ES-I3 (cell line): ENCODE results near the gene CADPS2.
"Not testable (repeated sequence)": the region's sequence is repeated elsewhere in the genome, so short reads cannot be mapped to it uniquely, and the experiment has no call there.

Source experiments
- H3K36me3 ChIP-seq: 2 replicates; pipeline ENCODE4 v1.6.1; 2013; ENCODE audit warnings: mild to moderate bottlenecking, low read length, control low read depth, moderate library complexity; ENCODE audit not compliant: insufficient read depth
- H3K4me1 ChIP-seq: 2 replicates; pipeline ENCODE4 v1.6.1; 2013; ENCODE audit warnings: mild to moderate bottlenecking, control low read depth, low read length; ENCODE audit not compliant: insufficient read depth
- H3K9ac ChIP-seq: 2 replicates; pipeline ENCODE4 v1.6.1; 2013; ENCODE audit warnings: low read depth, mild to moderate bottlenecking, low read length, moderate library complexity
- H3K9me3 ChIP-seq: 2 replicates; pipeline ENCODE4 v1.6.1; 2013; ENCODE audit warnings: mild to moderate bottlenecking, low read length, moderate library complexity; ENCODE audit not compliant: control insufficient read depth, insufficient read depth

CADPS2 gene

DNA sequence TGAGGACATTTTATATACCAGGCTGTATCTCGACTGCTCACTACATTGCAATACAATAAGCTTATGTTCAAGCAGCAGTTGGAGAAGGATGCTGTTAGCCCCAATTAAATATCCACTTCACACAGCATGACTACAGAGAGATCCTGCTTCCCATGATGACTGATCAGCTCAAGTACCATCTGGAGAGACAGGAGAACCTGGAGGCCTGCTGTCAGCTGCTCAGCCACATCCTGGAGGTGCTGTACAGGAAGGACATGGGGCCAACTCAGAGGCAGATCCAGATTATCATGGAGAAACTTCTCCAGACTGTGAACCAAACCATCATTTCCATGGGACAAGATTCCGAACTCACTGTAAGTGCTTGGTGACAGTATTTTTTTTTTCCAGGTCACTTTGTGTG lies 209.8 kb downstream of the CADPS2 start:
- no peaks in the 10 kb centered on the region for H3K36me3 ChIP-seq
- H3K9ac ChIP-seq = no peak overlapping the region
- H3K9me3 ChIP-seq = no peaks in the 10 kb centered on the region
- H3K4me1 ChIP-seq = peaks cover 19% of the 10 kb centered on the region; the same call in 1 of the 2 replicates

DNA sequence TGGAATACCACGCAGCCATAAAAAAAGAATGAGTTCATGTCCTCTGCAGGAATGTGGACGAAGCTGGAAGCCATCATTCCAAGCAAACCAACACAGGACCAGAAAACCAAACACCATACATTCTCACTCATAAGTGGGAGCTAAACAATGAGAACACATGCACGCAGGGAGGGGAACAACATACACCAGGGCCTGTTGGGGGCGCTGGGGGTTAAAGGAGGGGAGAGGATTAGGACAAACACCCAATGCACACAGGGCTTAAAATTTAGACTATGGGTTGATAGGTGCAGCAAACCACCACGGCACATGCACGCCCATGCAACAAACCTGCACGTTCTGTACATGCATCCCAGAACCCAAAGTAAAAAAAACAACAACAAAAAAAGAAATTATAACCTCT lies 210.6 kb downstream of the CADPS2 start:
- no peaks in the 10 kb centered on the region for H3K9me3 ChIP-seq
- peaks cover 24% of the 10 kb centered on the region; the same call in 1 of the 2 replicates for H3K4me1 ChIP-seq
- no peaks in the 10 kb centered on the region for H3K36me3 ChIP-seq
- H3K9ac ChIP-seq = no peak overlapping the region

DNA sequence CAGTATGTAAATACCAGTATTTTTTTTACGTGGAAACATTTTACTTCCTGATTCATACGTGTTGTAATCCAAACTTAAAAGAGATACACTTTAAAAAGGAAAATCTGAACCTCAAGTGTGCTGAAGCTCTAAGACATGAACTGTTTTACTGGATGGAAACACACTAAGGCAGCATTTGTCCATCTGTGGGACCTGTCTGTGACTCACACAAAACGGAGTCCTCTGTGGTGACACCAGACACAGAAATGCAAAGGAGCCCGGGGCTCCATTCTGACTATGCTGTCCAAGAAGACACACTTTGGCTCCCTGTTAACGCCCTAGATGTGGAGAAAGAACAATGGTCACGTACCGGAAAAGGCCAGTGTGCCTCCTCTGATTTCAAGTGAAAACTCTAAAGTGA lies 211.2 kb downstream of the CADPS2 start:
- H3K9me3 ChIP-seq = no peaks in the 10 kb centered on the region
- H3K4me1 ChIP-seq = peaks cover 22% of the 10 kb centered on the region; the same call in 1 of the 2 replicates
- no peaks in the 10 kb centered on the region for H3K36me3 ChIP-seq
- no peak overlapping the region for H3K9ac ChIP-seq

DNA sequence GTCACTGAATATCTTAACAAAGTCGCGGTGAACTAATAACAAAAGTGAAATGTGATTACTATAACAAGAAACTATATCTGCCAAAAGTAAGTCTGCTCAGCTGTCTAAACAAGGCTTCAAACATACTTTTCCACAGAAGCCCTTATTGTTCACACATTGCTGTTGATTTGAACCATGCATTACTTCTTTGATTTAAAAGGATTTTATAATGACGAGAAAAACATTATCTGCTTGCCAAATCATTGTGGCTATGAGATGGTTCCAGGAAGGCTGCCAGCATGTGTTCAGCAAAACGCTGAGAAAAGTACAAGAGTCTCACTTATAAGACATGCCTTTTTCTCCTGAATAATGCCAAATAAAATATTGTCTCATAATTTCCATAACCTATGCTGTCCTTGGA lies 211.8 kb downstream of the CADPS2 start:
- Histone ChIP-seq H3K4me1 (peaks cover 17% of the 10 kb centered on the region; the same call in 1 of the 2 replicates), H3K36me3 (no peaks in the 10 kb centered on the region), H3K9me3 (no peaks in the 10 kb centered on the region), H3K9ac (no peak overlapping the region)

DNA sequence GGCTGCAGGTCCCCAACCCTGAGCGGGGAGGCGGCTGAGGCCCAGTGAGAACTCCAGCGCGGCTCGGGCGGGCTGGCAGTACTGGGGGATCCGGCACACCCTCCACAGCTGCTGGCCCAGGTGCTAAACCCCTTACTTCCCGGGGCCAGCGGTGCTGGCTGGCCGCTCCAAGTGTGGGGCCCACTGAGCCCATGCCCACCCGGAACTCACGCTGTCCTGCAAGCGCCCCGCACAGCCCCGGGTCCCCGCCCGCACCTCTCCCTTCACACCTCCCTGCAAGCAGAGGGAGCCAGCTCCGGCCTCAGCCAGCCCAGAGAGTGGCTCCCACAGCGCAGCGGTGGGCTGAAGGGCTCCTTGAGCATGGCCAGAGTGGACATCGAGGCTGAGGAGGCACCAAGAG lies 212.3 kb downstream of the CADPS2 start:
- Histone ChIP-seq H3K4me1 (peaks cover 17% of the 10 kb centered on the region; the same call in 1 of the 2 replicates), H3K36me3 (no peaks in the 10 kb centered on the region), H3K9me3 (no peaks in the 10 kb centered on the region)

DNA sequence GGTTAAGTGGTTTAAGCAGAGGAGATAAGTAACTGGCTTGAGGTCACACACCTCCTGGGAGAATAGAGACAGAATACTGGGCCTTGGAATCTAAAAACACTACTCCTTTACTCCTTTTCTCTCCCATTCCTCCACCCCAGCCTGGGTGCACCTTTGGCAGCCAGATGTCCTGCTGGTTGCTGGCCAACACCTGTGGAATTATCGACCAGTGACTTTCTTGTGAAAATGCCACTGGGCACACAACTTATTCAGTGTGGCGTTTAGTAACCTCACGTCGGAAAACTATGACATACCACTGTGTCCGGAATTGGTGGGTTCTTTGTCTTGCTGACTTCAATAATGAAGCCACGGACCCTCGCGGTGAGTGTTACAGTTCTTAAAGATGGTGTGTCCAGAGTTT lies 213.7 kb downstream of the CADPS2 start:
- H3K36me3 ChIP-seq = no peaks in the 10 kb centered on the region
- H3K9me3 ChIP-seq = no peaks in the 10 kb centered on the region
- peaks cover 15% of the 10 kb centered on the region; the same call in 1 of the 2 replicates for H3K4me1 ChIP-seq
- no peak overlapping the region for H3K9ac ChIP-seq

More for the DNA sequence above, 212.3 kb downstream of the CADPS2 start:
- no peak overlapping the region for H3K9ac ChIP-seq

DNA sequence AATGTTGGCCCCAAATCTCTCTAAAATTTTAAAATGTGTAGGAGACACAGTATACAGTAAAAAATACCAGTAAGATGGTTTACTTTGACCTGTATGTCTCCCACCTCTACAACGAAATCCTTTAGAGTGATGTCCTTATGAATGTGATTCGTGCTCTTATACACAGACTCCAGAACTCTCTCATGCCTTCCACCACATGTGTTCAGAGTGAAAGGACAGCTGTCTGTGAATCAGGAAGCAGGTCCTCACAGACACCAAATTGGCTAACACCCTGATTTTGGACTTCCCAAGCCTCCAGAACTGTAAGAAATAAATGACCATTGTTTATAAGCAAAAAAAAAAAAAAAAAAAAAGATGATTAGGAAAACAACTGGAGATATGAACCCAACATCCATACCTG lies 222.5 kb downstream of the CADPS2 start:
- Histone ChIP-seq H3K36me3 (no peaks in the 10 kb centered on the region), H3K9me3 (no peaks in the 10 kb centered on the region), H3K4me1 (no peaks in the 10 kb centered on the region), H3K9ac (no peak overlapping the region)

DNA sequence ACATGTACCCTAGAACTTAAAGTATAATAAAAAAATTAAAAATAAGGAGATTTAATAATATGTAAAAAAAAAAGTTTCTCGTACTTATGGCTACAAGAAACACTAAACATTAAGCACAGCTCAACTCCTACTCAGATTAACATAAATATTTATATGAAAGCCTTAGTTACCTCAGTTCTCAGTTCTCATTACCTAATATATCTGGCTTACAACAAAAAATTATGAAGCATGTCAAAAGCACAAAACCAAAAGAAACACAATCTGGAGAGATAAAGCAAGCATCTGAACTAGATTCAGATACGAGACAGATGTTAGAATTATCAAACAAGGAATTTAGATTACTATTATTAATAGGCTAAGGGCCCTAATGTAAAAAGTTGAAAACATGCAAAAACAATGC lies 227.4 kb downstream of the CADPS2 start:
- H3K9ac ChIP-seq = no peak overlapping the region
- H3K36me3 ChIP-seq = no peaks in the 10 kb centered on the region
- no peaks in the 10 kb centered on the region for H3K4me1 ChIP-seq
- H3K9me3 ChIP-seq = no peaks in the 10 kb centered on the region

DNA sequence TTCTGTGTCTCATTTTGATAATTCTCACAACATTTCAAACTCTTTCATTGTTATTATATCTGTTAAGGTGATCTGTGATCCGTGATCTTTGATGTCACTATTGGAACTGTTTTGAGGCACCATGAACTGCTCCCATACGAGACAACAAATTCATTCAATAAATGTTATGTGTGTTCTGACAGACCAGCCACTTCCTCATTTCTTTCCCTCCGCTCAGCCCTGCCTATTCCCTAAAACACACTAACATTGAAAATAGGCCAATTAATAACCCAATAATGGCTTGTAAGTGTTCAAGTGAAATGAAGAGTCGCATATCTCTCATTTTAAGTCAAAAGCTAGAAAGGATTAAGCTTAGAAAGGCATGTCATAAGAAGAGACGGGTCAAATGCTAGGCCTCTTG lies 232.6 kb downstream of the CADPS2 start:
- H3K36me3 ChIP-seq = no peaks in the 10 kb centered on the region
- H3K9me3 ChIP-seq = no peaks in the 10 kb centered on the region
- H3K9ac ChIP-seq = no peak overlapping the region
- H3K4me1 ChIP-seq = no peaks in the 10 kb centered on the region

DNA sequence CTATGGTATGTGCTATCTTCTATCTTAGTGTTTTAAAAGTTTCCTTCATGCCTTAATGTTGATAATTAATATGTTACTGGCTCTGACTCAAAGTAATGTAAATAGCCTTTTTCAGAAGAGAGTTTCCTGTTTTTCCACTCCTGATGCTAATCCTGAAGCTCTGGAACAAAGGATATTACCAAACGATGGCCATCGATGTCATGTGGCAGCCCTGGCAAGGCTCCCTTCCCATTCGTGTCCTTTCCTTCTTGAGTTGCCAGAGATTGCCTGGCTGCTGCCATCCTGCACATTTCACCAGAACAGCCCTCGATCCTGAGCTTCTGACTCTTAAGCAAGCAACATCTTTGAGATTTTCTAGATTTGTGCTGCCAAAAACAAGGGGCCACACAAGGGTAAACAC lies 233.4 kb downstream of the CADPS2 start:
- no peaks in the 10 kb centered on the region for H3K4me1 ChIP-seq

DNA sequence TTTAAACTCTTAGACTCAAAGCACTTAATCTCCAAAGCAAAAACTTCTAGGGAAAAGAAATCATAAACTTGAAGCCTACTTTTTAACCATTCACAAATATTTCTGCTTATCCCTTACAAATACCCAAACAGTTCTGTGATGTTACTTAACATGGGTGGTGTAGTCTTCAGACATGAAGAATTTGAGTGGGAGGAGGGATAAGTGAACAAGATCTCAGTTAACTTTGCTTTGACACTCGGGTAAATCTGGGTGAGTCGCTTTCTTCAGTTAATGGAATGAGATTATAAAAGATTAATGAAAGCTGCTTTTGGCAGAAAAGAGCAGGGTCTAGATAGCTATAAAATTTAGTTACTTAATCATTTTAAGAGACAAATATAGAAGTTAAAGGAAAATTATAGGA lies 234.8 kb downstream of the CADPS2 start:
- no peaks in the 10 kb centered on the region for H3K9me3 ChIP-seq
- no peak overlapping the region for H3K9ac ChIP-seq
- no peaks in the 10 kb centered on the region for H3K36me3 ChIP-seq
- no peaks in the 10 kb centered on the region for H3K4me1 ChIP-seq

More for the DNA sequence above, 233.4 kb downstream of the CADPS2 start:
- Histone ChIP-seq H3K36me3 (no peaks in the 10 kb centered on the region), H3K9ac (no peak overlapping the region), H3K9me3 (no peaks in the 10 kb centered on the region)

DNA sequence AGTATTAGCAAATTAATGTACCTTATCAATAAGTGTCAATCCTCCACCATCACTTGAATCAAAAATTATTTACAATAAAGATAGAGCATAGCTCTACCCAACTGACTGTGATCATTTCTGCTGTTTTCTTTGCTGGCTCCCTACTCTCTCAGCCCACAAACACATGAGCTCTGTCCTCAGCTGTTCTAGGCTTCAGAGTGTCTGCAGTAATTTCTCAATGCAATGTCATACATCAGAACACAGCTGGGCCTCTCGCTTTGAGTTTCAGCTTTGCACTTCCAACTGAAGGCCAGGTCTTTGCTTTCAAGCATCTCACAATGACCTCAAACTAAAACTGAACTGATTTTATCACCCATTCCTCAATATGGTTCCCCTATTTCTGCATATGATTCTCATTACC lies 243.0 kb downstream of the CADPS2 start:
- Histone ChIP-seq H3K9ac (no peak overlapping the region), H3K36me3 (no peaks in the 10 kb centered on the region), H3K9me3 (no peaks in the 10 kb centered on the region), H3K4me1 (no peaks in the 10 kb centered on the region)

DNA sequence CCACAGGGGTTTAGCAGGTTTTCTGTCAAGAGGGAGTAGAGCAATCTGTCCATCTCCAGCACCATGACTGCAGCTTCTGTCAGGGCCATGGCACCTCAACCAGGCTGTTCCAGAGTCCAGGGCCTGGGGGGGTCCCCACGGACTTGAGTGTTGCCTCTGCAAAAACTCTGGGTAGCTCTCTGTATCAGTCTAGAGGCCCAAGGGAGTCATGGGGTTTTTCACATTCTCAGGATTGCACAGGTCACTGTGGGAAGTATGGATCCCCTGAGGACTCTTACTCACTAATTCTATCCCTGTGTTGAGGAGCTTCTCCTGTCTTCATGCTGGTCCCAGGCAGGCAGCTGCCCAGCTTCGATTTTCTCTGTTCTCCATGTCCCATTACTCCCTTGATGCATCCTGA lies 247.8 kb downstream of the CADPS2 start:
- Histone ChIP-seq H3K9ac (no peak overlapping the region), H3K4me1 (no peaks in the 10 kb centered on the region), H3K36me3 (no peaks in the 10 kb centered on the region), H3K9me3 (no peaks in the 10 kb centered on the region)

DNA sequence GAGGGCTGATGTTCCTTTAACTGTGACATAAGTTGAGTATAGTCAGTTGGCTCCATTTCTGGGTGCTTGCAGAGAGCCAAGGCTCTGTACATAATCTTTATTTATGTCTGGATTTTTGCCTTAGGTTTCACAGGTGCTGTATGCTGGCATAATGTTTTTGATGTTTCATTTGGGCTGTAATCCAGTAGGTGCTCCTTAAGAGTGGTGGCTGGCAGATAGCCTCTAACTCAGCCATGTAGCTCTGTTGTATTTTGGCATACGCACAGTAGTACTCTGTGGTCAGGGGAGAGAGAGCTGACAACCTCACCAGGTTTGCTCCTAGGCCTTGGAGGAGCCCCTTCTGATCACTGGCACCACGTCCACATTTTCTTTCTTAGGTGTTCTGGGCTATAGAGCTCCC lies 248.5 kb downstream of the CADPS2 start:
- Histone ChIP-seq H3K4me1 (no peaks in the 10 kb centered on the region), H3K9me3 (no peaks in the 10 kb centered on the region), H3K36me3 (no peaks in the 10 kb centered on the region), H3K9ac (no peak overlapping the region)

DNA sequence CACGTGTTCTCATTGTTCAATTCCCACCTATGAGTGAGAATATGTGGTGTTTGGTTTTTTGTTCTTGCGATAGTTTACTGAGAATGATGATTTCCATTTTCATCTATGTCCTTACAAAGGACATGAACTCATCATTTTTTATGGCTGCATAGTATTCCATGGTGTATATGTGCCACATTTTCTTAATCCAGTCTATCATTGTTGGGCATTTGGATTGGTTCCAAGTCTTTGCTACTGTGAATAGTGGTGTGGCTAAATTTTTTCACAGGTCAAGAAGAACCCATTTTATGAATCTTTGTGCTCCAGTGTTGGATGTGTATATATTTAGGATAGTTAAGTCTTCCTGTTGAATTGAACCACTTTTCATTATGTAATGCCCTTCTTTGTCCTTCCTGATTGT lies 250.8 kb downstream of the CADPS2 start:
- not testable (repeated sequence) for H3K9me3 ChIP-seq, H3K9ac ChIP-seq, H3K36me3 ChIP-seq, H3K4me1 ChIP-seq

DNA sequence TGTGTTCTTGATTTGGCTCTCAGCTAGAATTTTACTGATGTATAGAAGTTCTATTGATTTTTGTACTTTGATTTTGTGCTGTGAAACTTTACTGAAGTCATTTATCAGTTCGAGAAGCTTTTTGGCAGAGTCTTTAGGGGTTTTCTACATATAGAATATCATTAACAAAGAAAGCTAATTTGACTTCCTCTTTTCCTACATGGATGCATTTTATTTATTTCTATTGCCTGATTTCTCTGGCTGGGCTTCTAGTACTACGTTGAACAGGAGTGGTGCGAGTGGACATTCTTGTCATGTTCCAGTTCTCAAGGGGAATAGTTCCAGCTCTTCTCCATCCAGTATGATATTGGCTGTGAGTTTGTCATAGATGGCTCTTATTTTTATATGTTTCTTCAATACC lies 252.8 kb downstream of the CADPS2 start:
- Histone ChIP-seq H3K36me3 (no peaks in the 10 kb centered on the region), H3K9ac (no peak overlapping the region), H3K9me3 (no peaks in the 10 kb centered on the region), H3K4me1 (no peaks in the 10 kb centered on the region)
